Measurements from ENCODE around the gene FLNB.

Gene FLNB

GRCh38 chr3:58008141-58009025 lies at the start of gene FLNB:
FLNB (plus strand) TSS chr3:58008422; CDS start chr3:58008565, 143 bp downstream.
- DNase-seq, result peak; percentile 33

GRCh38 chr3:57958642-57959422 lies 49.4 kb upstream of the FLNB start:
- DNase-seq, result no peak

- DNase-seq, result no peak
Measured at GRCh38 chr3:57959423-57960173, 48.6 kb upstream of the FLNB start.

- DNase-seq, result no peak
Measured at GRCh38 chr3:57960174-57960505, 48.1 kb upstream of the FLNB start.

- DNase-seq, result no peak
Measured at GRCh38 chr3:57961177-57961827, 46.9 kb upstream of the FLNB start.

- no peak for DNase-seq
Measured at GRCh38 chr3:57961828-57962447, 46.3 kb upstream of the FLNB start.

GRCh38 chr3:57962448-57962834 lies 45.8 kb upstream of the FLNB start:
- DNase-seq, result no peak

GRCh38 chr3:57963811-57964346 lies 44.3 kb upstream of the FLNB start:
- no peak for DNase-seq

- no peak for DNase-seq
Measured at GRCh38 chr3:57966829-57967228, 41.4 kb upstream of the FLNB start.

GRCh38 chr3:57967590-57967989 lies 40.6 kb upstream of the FLNB start:
- DNase-seq, result no peak

- no peak for DNase-seq
Measured at GRCh38 chr3:57968501-57968900, 39.7 kb upstream of the FLNB start.

- no peak for DNase-seq
Measured at GRCh38 chr3:57971975-57972374, 36.2 kb upstream of the FLNB start.

GRCh38 chr3:57972531-57973111 lies 35.6 kb upstream of the FLNB start:
- DNase-seq, result no peak

GRCh38 chr3:57973715-57974477 lies 34.3 kb upstream of the FLNB start:
- DNase-seq, result no peak

- DNase-seq, result no peak
Measured at GRCh38 chr3:57974796-57975388, 33.3 kb upstream of the FLNB start.

GRCh38 chr3:57977818-57978235 lies 30.4 kb upstream of the FLNB start:
- DNase-seq, result no peak

GRCh38 chr3:57978316-57978715 lies 29.9 kb upstream of the FLNB start:
- no peak for DNase-seq

GRCh38 chr3:57980416-57980815 lies 27.8 kb upstream of the FLNB start:
- DNase-seq, result no peak

- DNase-seq, result no peak
Measured at GRCh38 chr3:57981483-57982087, 26.6 kb upstream of the FLNB start.
